Activated CD4-positive, CD25-positive, alpha-beta regulatory T cell treated with anti-CD3 and anti-CD28 coated beads, Interleukin-2, amount 50 U/mL, for 24 hours (primary cell): ENCODE measurements around the gene TRIM67.
"Not testable (repeated sequence)": the region's sequence is repeated elsewhere in the genome, so short reads cannot be mapped to it uniquely, and the experiment has no call there.

Experiments used
- ATAC-seq, 2 donors: fragments of 150-1000 bp; cut with Tn5 transposase; one replicate each; pipeline ENCODE4 v1.10.0; 2021; ENCODE audit warnings: mild to moderate bottlenecking in 1 of 2, moderate library complexity in 1 of 2

Gene TRIM67

GRCh38 chr1:231161667-231162296 is at the start of gene TRIM67:
TRIM67 (plus strand) TSS chr1:231162058; CDS start chr1:231162970, 912 bp downstream.
- no peak for ATAC-seq

- ATAC-seq: no peak
These were observed 45.1 kb upstream of the TRIM67 start for GRCh38 chr1:231116738-231117137.

DNA sequence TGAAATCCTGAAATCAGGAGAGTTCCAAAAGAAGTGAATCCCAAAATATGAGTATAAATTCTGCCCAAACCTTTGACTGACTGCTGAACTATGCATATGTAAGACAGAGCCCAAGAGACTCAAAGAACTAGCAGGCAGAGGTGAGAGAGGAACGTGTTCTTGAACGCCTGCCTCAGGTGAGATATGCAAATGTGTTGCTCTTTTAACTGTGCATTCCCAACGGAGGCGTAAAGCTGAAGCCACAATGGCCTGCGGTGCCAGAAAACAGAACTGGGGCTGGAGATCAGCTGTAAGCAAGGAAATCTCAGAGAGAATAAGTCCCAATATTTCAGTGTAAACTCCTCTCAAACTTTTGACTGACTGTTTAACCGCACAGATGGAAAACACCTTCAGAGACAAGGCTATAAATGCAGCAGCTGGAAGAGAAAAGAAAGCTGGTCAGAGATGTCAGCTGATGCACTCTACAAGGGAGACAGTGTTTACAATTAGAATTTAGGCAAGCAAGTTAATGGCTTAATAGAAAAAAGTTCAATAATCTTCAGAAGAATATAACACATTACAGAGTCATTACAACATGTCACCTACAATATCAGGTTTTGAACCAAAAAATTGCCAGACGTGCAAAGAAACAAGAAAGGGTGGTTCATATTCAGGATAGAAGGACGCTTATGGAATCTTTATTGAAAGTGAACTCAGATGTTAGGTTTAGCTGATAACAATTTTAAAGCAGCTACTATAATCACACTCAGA is 43.0 kb upstream of the TRIM67 start:
- no peak for ATAC-seq

GRCh38 chr1:231121533-231121932 is 40.3 kb upstream of the TRIM67 start:
- no peak for ATAC-seq

DNA sequence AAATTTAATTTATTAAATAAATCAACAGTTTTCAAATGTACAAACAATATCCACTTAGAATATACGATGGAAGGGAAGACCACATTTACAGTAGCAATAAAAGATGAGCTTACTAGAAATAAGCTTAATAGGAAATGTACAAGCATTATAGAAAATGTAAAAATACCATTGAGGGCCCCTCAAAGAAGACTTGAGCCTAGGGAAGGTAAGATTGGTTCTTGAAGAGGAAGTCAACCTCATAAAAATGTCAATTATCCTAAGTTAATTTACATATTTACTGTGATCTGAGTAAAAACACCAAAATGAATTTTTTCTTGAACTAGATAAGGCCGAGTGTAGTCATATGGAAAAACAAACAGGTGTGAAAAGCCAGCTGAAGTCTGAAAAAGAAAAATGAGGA is 39.7 kb upstream of the TRIM67 start:
- ATAC-seq: no peak

DNA sequence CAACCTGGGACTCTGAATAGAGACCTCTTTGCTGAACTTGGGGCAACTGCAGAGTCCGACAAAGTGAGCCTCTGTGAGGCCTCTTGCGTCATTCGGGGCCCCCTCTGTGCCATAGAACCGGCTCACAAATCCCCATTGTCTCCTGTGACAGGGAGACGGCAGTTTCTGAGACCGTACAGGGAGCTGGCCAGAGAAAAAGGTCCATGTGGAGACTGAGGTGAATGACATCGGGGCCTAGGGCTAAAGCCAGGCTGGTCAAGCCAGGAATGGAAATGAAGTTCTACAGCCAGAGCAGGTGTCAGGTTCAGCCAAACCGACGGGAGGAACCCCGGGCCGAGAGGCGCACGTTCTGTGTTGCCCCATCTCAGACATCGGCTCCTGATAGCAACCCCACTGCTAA is 37.1 kb upstream of the TRIM67 start:
- ATAC-seq: no peak

DNA sequence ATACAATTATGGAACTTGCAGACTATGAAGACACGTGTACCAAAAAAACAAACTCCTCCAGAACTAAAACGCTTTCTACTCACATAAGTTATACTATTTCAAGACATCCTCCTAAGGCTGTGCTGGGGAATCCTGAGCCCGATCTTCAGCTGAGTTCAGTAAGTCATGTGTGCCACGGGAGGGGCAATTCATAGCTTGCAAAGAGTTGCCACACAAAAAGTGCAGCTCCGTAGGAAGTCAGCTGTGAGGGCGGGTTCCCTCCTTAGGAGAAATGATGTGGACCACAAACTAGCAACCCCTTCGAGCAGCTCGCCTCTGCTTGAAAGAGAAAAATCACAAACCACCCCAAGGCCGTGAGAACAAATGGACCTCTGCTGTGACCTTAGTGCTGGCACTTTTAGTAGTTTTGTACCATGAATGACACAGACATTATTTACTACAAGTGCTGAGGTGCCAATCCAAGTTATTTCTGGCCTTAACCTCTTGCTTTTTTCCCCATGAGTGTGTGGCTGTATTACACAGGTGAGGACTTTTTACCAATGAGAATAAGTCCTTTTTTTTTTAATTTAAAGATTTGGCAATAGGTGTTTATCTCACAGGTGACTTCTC is 35.8 kb upstream of the TRIM67 start:
- no peak for ATAC-seq

- ATAC-seq: not testable (repeated sequence)
These were observed 34.8 kb upstream of the TRIM67 start for GRCh38 chr1:231127106-231127505.

DNA sequence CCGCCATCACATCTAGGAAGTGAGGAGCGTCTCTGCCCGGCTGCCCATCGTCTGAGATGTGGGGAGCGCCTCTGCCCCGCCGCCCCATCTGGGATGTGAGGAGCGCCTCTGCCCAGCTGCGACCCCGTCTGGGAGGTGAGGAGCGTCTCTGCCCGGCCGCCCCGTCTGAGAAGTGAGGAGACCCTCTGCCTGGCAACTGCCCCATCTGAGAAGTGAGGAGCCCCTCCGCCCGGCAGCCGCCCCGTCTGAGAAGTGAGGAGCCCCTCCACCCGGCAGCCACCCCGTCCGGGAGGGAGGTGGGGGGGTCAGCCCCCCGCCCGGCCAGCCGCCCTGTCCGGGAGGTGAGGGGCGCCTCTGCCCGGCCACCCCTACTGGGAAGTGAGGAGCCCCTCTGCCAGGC is 33.4 kb upstream of the TRIM67 start:
- not testable (repeated sequence) for ATAC-seq

DNA sequence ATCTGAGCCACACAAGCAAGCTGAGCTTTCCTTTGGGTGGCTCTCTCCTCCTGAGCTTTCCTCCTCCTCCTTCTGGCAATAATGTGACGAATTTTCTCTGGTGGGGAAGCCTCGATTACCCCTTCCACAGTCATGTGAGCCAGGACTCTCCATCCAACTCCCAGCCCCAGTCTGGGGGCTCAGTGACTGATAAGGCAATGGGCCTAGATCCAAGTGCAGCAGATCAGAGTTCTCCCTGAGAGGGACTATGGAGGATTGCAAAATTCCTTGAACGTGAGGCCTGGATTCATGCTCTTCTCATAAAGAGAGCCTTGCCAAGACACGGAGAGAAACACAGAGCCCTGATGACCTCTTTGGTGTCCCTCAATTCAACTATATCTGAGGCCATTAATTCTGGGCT is 31.3 kb upstream of the TRIM67 start:
- no peak for ATAC-seq

DNA sequence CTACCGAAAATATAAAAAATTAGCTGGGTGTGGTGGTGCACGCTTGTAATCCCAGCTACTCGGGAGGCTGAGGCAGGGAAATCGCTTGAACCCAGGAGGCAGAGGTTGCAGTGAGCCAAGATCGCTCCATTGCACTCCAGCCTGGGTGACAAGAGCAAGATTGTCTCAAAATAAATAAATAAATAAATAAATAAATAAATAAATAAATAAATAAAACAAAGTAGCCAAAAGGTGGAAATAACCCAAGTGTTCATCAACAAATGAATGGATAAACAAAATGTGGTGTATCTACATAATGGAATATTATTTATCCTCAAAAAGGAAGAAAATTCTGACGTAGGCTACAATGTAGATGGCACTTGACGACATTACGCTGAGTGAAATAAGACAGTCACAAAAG is 29.3 kb upstream of the TRIM67 start:
- not testable (repeated sequence) for ATAC-seq

DNA sequence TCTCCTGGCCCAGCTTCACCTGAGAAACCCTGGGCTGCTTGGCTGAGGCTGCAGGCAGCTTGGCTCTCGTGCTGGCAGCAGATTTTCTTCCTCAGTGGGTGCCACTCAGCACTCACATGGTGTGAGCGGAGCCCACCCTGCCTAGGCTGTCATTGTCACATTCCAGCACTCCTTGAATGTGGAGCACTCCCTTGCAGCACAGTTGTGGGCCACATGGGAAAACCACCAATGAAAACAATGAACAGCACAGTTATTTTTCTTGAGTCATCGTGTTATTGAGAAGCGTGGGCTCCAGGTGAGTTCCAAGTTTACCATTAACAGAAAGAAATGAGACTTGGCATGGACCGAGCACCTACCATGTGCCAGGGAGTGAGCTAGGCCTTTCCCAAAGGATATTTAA is 27.2 kb upstream of the TRIM67 start:
- ATAC-seq: no peak

GRCh38 chr1:231138236-231138635 is 23.6 kb upstream of the TRIM67 start:
- no peak for ATAC-seq

GRCh38 chr1:231139125-231139649 is 22.7 kb upstream of the TRIM67 start:
- no peak for ATAC-seq

GRCh38 chr1:231139659-231140654 is 21.9 kb upstream of the TRIM67 start:
- no peak for ATAC-seq

DNA sequence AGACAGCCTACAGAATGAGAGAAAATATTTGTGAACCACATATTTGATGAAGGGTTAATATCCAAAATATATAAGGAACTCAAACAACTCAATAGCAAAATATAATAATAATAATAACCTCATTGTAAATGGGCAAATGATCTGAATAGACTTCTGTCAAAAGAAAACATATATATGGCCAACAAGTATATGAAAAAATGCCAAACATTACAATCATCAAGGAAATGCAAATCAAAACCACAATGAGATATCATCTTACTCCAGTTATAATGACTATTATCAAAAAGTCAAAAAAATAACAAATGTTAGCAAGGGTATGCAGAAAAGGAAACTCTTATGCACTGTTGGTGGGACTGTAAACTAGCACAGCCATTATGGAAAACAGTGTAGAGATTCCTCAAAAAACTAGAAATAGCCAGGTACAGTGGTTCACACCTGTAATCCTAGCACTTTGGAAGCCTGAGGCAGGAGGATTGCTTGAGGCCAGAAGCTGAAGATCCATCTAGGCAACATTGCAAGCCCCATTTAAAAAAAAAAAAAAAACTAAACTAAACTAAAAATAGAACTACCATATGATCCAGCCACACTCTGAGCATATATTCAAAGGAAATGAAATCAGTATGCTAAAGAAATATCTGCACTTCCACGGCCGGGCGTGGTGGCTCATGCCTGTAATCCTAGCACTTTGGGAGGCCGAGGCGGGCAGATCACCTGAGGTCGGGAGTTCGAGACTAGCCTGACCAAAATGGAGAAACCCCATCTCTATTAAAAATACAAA is 17.3 kb upstream of the TRIM67 start:
- no peak for ATAC-seq

DNA sequence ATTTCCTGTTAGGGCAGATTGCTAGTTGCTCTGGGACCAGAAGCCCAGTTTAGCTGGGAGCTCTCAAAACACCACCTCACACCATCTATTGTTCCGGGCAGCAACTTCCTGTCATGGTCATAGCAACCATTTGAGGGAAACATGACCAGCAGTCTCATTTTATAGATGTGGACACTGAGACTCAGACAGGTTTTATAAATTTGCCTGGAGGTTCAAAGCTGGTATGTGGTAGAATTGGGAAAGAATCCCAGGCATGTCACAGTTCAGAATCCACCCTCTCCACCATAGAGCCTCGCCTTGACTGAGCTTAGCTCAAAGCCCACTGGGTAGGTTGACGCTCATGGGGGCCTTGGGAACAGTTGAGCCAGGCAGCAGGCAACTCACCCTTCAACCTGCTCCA is 14.0 kb upstream of the TRIM67 start:
- no peak for ATAC-seq

- ATAC-seq: no peak
These were observed 10.0 kb upstream of the TRIM67 start for GRCh38 chr1:231151811-231152210.

GRCh38 chr1:231153726-231154125 is 8.1 kb upstream of the TRIM67 start:
- no peak for ATAC-seq

DNA sequence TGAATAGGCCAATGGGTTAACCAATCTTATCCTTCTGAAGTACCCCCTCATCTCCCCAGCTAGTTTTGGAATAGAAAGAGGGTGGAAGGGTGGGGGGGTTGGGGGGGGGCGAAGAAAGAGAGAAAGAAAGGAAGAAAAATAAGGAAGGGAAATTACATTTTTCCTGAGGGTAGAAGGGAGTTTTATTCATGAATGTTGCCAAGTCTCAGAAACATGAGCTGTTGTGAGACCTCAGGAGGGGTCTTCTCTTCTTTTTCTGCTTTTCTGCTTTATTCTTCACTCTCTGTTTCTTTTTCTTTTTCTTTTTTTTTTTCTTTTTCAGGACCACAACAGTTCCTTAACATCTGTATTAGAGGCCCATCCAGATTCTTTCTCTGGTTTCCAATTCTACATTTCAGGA is 6.0 kb upstream of the TRIM67 start:
- ATAC-seq: no peak

GRCh38 chr1:231157311-231157710 is 4.5 kb upstream of the TRIM67 start:
- ATAC-seq: no peak

GRCh38 chr1:231158141-231158540 is 3.7 kb upstream of the TRIM67 start:
- ATAC-seq: not testable (repeated sequence)
